Gastrocnemius medialis (tissue), 4 donors: ENCODE measurements around the gene HRCT1. TPM values are rescaled to one million over a fixed set of nuclear protein-coding genes. Genes with fewer than 3 reads are reported as not detected.

Experiments
- ATAC-seq, 2 donors: fragments of 150-250 bp; one replicate each; pipeline ENCODE4 v1.9.1; 2016
- DNase-seq, 2 donors: peaks; one replicate each; pipeline ENCODE4 v3.0.0-alpha.2; 2019
- H3K27ac ChIP-seq, 4 donors: fragments of 200-600 bp; sonication (generic); 1 replicate in 1 of 4; 2 replicates in 3 of 4; pipeline ENCODE4 v1.5.1; 2016 to 2018; ENCODE audit warnings: mild to moderate bottlenecking in 2 of 4, moderate library complexity in 1 of 4
- H3K27me3 ChIP-seq, 3 donors: fragments of 200-600 bp; sonication (generic) in 2 of 3; 1 replicate in 1 of 3; 2 replicates in 2 of 3; pipeline versions ENCODE4 v1.5.1 to v1.6.0; 2016 to 2019; ENCODE audit warnings: mild to moderate bottlenecking in 1 of 3, moderate library complexity in 1 of 3
- H3K36me3 ChIP-seq, 2 donors: fragments of 200-600 bp; sonication (generic) in 1 of 2; one replicate each; pipeline ENCODE4 v1.5.1; 2017 to 2018
- H3K4me1 ChIP-seq, 2 donors: fragments of 200-600 bp; sonication (generic) in 1 of 2; one replicate each; pipeline ENCODE4 v1.5.1; 2016 to 2017; ENCODE audit warnings: mild to moderate bottlenecking in 2 of 2
- H3K4me3 ChIP-seq, 4 donors: fragments of 200-600 bp; sonication (generic) in 3 of 4; 1 replicate in 1 of 4; 2 replicates in 3 of 4; pipeline ENCODE4 v1.5.1; 2016 to 2019; ENCODE audit warnings: mild to moderate bottlenecking in 2 of 4
- H3K9me3 ChIP-seq, 3 donors: fragments of 200-600 bp; sonication (generic) in 2 of 3; 1 replicate in 1 of 3; 2 replicates in 2 of 3; pipeline ENCODE4 v1.5.1; 2016 to 2019
- CTCF ChIP-seq, 5 experiments: fragments of 450-650 bp in 3 of 5; fragments of 200-600 bp in 2 of 5; sonication (generic) in 2 of 5; IDR thresholded peaks in 4 of 5; conservative IDR thresholded peaks in 1 of 5; 1 replicate in 4 of 5; 2 replicates in 1 of 5; pipeline ENCODE4 v1.5.1; 2016 to 2019; ENCODE audit warnings: antibody characterized with exemption in 5 of 5, mild to moderate bottlenecking in 3 of 5, moderate library complexity in 3 of 5
- POLR2A ChIP-seq, 2 donors: fragments of 450-650 bp; IDR thresholded peaks; one replicate each; pipeline ENCODE4 v1.6.1; 2017; ENCODE audit warnings: antibody characterized with exemption in 2 of 2, mild to moderate bottlenecking in 2 of 2, moderate library complexity in 2 of 2
- in situ Hi-C, 4 donors: fragments of 200-750 bp; cut with MboI; loops; one replicate each; pipeline versions ENCODE4 v1.15.0 to v1.8.0; 2017; ENCODE audit warnings: low sequenced_read_pairs in 4 of 4
- intact Hi-C: fragments of 100-400 bp; cut with DNase I; formaldehyde crosslinking; loops from one replicate; pipeline ENCODE4 v1.15.1; 2023; ENCODE audit warnings: low total_unique reads
- total RNA-seq, 4 donors: library from RNA; depleted of rRNA; stranded (reverse); fragments of >200 nt; gene quantifications; one replicate each; pipeline versions ENCODE4 v1.1.0 to v1.2.3, GENCODE V29; 2016

HRCT1 gene
- total RNA-seq, 4 donors from 2014 or later: 3.2 to 5.1 (median 3.3) TPM; not detected in 1

- H3K9me3 ChIP-seq: no peaks in the 10 kb centered on the region
- H3K36me3 ChIP-seq: no peaks in the 10 kb centered on the region
- peaks cover 6 to 26% (median 8%) of the 10 kb centered on the region in 3 donors for H3K27me3 ChIP-seq
- DNase-seq: no peak
- in situ Hi-C loops (no loop called here), intact Hi-C loops (no loop called here)
- H3K4me1 ChIP-seq: no peaks in the 10 kb centered on the region
- H3K4me3 ChIP-seq: no peak overlapping the region
- TF ChIP-seq CTCF (IDR thresholded peaks at IDR 0.05 in 4 of 5, conservative IDR thresholded peaks at IDR 0.05 in 1 of 5): no peak
- no peak for TF ChIP-seq POLR2A (IDR thresholded peaks at IDR 0.05)
- ATAC-seq: no peak
- no peak overlapping the region for H3K27ac ChIP-seq
Observed at GRCh38 chr9:35863583-35863982, 42.4 kb upstream of the HRCT1 start.

- ATAC-seq: no peak
- no peaks in the 10 kb centered on the region for H3K4me1 ChIP-seq
- H3K27me3 ChIP-seq: peaks cover 6 to 26% (median 8%) of the 10 kb centered on the region in 3 donors
- H3K4me3 ChIP-seq: no peak overlapping the region
- H3K9me3 ChIP-seq: no peaks in the 10 kb centered on the region
- H3K27ac ChIP-seq: no peak overlapping the region
- intact Hi-C loops (no loop called here), in situ Hi-C loops (no loop called here)
- TF ChIP-seq POLR2A (IDR thresholded peaks at IDR 0.05) (no peak), CTCF (IDR thresholded peaks at IDR 0.05 in 4 of 5, conservative IDR thresholded peaks at IDR 0.05 in 1 of 5) (no peak)
- no peaks in the 10 kb centered on the region for H3K36me3 ChIP-seq
- DNase-seq: no peak
Observed at GRCh38 chr9:35864695-35865255, 41.2 kb upstream of the HRCT1 start.

GRCh38 chr9:35867538-35867937, 38.5 kb upstream of the HRCT1 start:
- Histone ChIP-seq H3K4me1 (no peaks in the 10 kb centered on the region), H3K27me3 (peaks cover 5 to 26% (median 6%) of the 10 kb centered on the region in 3 donors), H3K9me3 (no peaks in the 10 kb centered on the region), H3K36me3 (no peaks in the 10 kb centered on the region), H3K27ac (no peak overlapping the region), H3K4me3 (no peak overlapping the region)
- in situ Hi-C loops (no loop called here), intact Hi-C loops (no loop called here)
- TF ChIP-seq CTCF (IDR thresholded peaks at IDR 0.05 in 4 of 5, conservative IDR thresholded peaks at IDR 0.05 in 1 of 5): no peak
- no peak for TF ChIP-seq POLR2A (IDR thresholded peaks at IDR 0.05)
- DNase-seq (no peak), ATAC-seq (no peak)

GRCh38 chr9:35868933-35869332, 37.1 kb upstream of the HRCT1 start:
- no peak overlapping the region for H3K27ac ChIP-seq
- TF ChIP-seq POLR2A (IDR thresholded peaks at IDR 0.05) (no peak), CTCF (IDR thresholded peaks at IDR 0.05 in 4 of 5, conservative IDR thresholded peaks at IDR 0.05 in 1 of 5) (no peak)
- no peak overlapping the region for H3K4me3 ChIP-seq
- DNase-seq: no peak
- H3K9me3 ChIP-seq: no peaks in the 10 kb centered on the region
- no peaks in the 10 kb centered on the region for H3K4me1 ChIP-seq
- no peaks in the 10 kb centered on the region for H3K36me3 ChIP-seq
- ATAC-seq: no peak
- in situ Hi-C loops (no loop called here), intact Hi-C loops (no loop called here)
- H3K27me3 ChIP-seq: peaks cover 0 to 17% (median 5%) of the 10 kb centered on the region in 3 donors
